Neural progenitor cell (in vitro differentiated cells): ENCODE data around the gene MTX1. TPM values are rescaled to one million over a fixed set of nuclear protein-coding genes. Genes with fewer than 3 reads are reported as not detected.

Experiments
- DNase-seq: peaks from one replicate; pipeline ENCODE4 v3.0.0-alpha.2; 2016; ENCODE audit warnings: low spot score
- H2AFZ ChIP-seq: fragments of 200-600 bp; sonication (generic); replicated peaks from 2 replicates; pipeline ENCODE4 v1.6.1; 2016; ENCODE audit warnings: antibody characterized with exemption
- H3F3A ChIP-seq: fragments of 200-600 bp; sonication (generic); 2 replicates; pipeline ENCODE4 v1.6.1; 2016; ENCODE audit warnings: antibody characterized with exemption, low read depth
- H3K27ac ChIP-seq: fragments of 200-600 bp; sonication (generic); 2 replicates; pipeline ENCODE4 v1.5.1; 2016; ENCODE audit warnings: mild to moderate bottlenecking
- H3K27me3 ChIP-seq: fragments of 200-600 bp; sonication (generic); 2 replicates; pipeline ENCODE4 v1.6.1; 2016; ENCODE audit warnings: mild to moderate bottlenecking, moderate library complexity
- H3K36me3 ChIP-seq: fragments of 200-600 bp; sonication (generic); 2 replicates; pipeline ENCODE4 v1.5.1; 2016
- H3K4me1 ChIP-seq: fragments of 200-600 bp; sonication (generic); 2 replicates; pipeline ENCODE4 v1.6.1; 2016; ENCODE audit warnings: mixed run types
- H3K4me2 ChIP-seq: fragments of 200-600 bp; sonication (generic); 2 replicates; pipeline ENCODE4 v1.6.1; 2016
- H3K4me3 ChIP-seq: fragments of 200-600 bp; sonication (generic); 2 replicates; pipeline ENCODE4 v1.5.1; 2016
- H3K79me2 ChIP-seq: fragments of 200-600 bp; sonication (generic); 2 replicates; pipeline ENCODE4 v1.6.1; 2016; ENCODE audit warnings: low read depth
- H3K9ac ChIP-seq: fragments of 200-600 bp; sonication (generic); 2 replicates; pipeline ENCODE4 v1.6.1; 2016
- H3K9me3 ChIP-seq: fragments of 200-600 bp; sonication (generic); 2 replicates; pipeline ENCODE4 v1.5.1; 2016; ENCODE audit warnings: low read depth
- H4K20me1 ChIP-seq: fragments of 200-600 bp; sonication (generic); 2 replicates; pipeline ENCODE4 v1.6.1; 2016; ENCODE audit warnings: low read depth
- H3K27ac Mint-ChIP-seq: 3 replicates; pipeline ENCODE4 v1.8.0; 2021; ENCODE audit warnings: mixed read lengths
- H3K27me3 Mint-ChIP-seq: 2 replicates; pipeline ENCODE4 v1.8.0; 2022; ENCODE audit warnings: low read depth, mild to moderate bottlenecking, inconsistent platforms, moderate library complexity, mixed read lengths; ENCODE audit not compliant: insufficient read depth
- H3K36me3 Mint-ChIP-seq: 3 replicates; pipeline ENCODE4 v1.8.0; 2021; ENCODE audit warnings: mixed read lengths
- H3K4me1 Mint-ChIP-seq: 3 replicates; pipeline ENCODE4 v1.8.0; 2021; ENCODE audit warnings: mixed read lengths
- H3K4me3 Mint-ChIP-seq: 3 replicates; pipeline ENCODE4 v1.8.0; 2021; ENCODE audit warnings: mild to moderate bottlenecking, moderate library complexity, mixed read lengths
- H3K9me3 Mint-ChIP-seq: 3 replicates; pipeline ENCODE4 v1.8.0; 2020; ENCODE audit warnings: mixed read lengths
- EZH2 ChIP-seq: fragments of 200-600 bp; sonication (generic); IDR thresholded peaks from 2 replicates; pipeline ENCODE4 v1.6.1; 2017; ENCODE audit warnings: antibody characterized with exemption, mild to moderate bottlenecking, moderate library complexity
- EZH2phosphoT487 ChIP-seq: fragments of 200-600 bp; sonication (generic); IDR thresholded peaks from 2 replicates; pipeline ENCODE4 v1.6.1; 2017; ENCODE audit warnings: antibody characterized with exemption
- total RNA-seq: library from RNA; depleted of rRNA; stranded (reverse); fragments of >200 nt; gene quantifications from 2 replicates; pipeline ENCODE4 v1.2.3, GENCODE V29; 2015; ENCODE audit warnings: low replicate concordance
- TF ChIP-seq, protein P1 (sequence below): fragments of 200-600 bp; sonication (generic); IDR thresholded peaks from 2 replicates; pipeline ENCODE4 v1.5.1; 2017; ENCODE audit warnings: antibody characterized with exemption, mild to moderate bottlenecking

The MTX1 gene
- total RNA-seq, 1 donor from 2014 or later = 25.6 TPM

DNA sequence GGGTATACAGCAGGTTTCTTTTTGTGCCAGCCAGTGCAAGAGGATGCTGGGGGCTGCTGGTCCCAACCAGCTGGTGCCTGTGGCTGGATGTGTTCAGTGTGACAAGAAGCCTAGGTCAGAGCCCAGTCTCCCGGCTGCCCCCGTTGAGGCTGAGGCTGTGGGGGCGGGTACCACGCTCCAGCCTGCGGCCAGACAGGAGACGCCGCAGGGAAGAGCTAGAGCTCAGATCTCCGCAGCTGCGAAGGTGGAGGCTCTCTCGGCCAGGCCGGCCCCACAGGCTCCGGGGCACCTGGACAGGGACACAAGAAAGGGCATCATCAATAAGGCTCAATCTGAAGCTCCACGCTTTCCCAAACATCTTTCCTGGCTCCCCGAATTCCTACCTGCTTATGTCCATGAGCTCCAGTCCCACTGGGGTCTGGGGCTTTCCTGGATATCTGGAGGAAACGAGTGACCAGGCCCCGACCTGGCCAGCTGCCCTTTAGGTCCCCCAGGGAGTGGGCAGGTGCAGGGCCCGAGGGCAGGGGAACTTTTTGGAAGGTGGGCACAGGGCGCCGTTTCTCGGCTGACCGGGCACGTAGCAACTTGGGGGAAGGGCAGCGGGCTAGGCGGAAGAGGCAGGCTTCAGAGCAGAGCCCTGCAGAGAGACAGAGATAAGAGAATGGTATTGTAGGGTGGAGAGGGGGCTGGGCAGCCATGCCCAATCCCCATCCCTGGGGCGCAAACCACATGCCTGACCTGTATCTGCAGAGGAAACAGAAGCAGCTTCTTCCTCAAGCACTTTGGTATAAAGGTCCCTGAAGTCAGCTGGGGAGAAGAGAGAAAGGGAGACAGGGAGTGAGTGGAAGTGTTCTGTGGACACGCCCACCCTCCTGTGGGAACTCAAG is 39.4 kb downstream of the MTX1 start:
- TF ChIP-seq, protein P1, sequence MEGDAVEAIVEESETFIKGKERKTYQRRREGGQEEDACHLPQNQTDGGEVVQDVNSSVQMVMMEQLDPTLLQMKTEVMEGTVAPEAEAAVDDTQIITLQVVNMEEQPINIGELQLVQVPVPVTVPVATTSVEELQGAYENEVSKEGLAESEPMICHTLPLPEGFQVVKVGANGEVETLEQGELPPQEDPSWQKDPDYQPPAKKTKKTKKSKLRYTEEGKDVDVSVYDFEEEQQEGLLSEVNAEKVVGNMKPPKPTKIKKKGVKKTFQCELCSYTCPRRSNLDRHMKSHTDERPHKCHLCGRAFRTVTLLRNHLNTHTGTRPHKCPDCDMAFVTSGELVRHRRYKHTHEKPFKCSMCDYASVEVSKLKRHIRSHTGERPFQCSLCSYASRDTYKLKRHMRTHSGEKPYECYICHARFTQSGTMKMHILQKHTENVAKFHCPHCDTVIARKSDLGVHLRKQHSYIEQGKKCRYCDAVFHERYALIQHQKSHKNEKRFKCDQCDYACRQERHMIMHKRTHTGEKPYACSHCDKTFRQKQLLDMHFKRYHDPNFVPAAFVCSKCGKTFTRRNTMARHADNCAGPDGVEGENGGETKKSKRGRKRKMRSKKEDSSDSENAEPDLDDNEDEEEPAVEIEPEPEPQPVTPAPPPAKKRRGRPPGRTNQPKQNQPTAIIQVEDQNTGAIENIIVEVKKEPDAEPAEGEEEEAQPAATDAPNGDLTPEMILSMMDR = no peak
- TF ChIP-seq EZH2 (no peak), EZH2phosphoT487 (no peak)
- Histone ChIP-seq H3K27me3 (no peaks in the 10 kb centered on the region), H3K36me3 (no peaks in the 10 kb centered on the region), H3K79me2 (no peaks in the 10 kb centered on the region), H3K4me2 (no peak overlapping the region), H3K9me3 (no peaks in the 10 kb centered on the region), H4K20me1 (no peaks in the 10 kb centered on the region), H2AFZ (no peak overlapping the region), H3F3A (peaks cover 49% of the 10 kb centered on the region), H3K27ac (no peak overlapping the region), H3K4me1 (peaks cover 14% of the 10 kb centered on the region), H3K9ac (no peak overlapping the region), H3K4me3 (no peak overlapping the region)
- DNase-seq = no peak
- peaks cover 9% of the 10 kb centered on the region for H3K27me3 Mint-ChIP-seq
- peaks cover 2% of the 10 kb centered on the region for H3K9me3 Mint-ChIP-seq
- H3K27ac Mint-ChIP-seq = no peak overlapping the region
- H3K36me3 Mint-ChIP-seq = peaks cover 11% of the 10 kb centered on the region
- peaks cover 36% of the 10 kb centered on the region for H3K4me1 Mint-ChIP-seq
- H3K4me3 Mint-ChIP-seq = no peak overlapping the region

DNA sequence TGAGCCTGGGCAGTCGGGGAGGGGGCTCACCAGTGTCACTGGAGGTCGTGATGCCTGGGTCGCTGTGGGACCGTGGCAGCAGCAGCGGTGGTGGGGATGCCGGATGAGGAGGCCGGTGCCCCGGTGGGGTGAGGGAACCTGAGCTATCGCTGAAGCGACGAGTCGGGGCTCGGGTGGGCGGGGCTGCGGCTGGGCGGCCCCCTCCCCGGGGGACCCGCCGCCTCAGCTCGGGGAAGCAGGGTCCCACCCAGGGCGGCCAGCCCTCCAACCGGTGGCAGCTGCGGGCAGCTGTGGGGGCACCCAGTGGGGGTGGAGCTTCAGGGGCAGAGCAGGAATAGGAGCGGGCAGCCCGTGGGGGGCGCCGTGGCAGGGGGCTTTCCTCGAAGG is 41.7 kb downstream of the MTX1 start:
- TF ChIP-seq EZH2 = no peak
- TF ChIP-seq EZH2phosphoT487 = no peak
- TF ChIP-seq, protein P1 = no peak
- Histone ChIP-seq H3K4me1 (peaks cover 22% of the 10 kb centered on the region), H3K27ac (no peak overlapping the region), H2AFZ (peak overlapping the region; percentile 50), H3K9ac (no peak overlapping the region), H3K4me3 (peak overlapping the region; percentile 47), H4K20me1 (no peaks in the 10 kb centered on the region), H3K4me2 (peak overlapping the region; percentile 74), H3K9me3 (no peaks in the 10 kb centered on the region), H3K36me3 (no peaks in the 10 kb centered on the region), H3K27me3 (no peaks in the 10 kb centered on the region), H3K79me2 (peaks cover 11% of the 10 kb centered on the region), H3F3A (peaks cover 34% of the 10 kb centered on the region)
- Mint-ChIP-seq H3K36me3 (peaks cover 11% of the 10 kb centered on the region), H3K4me3 (no peak overlapping the region), H3K27me3 (peaks cover 10% of the 10 kb centered on the region), H3K27ac (no peak overlapping the region), H3K9me3 (no peaks in the 10 kb centered on the region), H3K4me1 (peaks cover 36% of the 10 kb centered on the region)
- DNase-seq = no peak

DNA sequence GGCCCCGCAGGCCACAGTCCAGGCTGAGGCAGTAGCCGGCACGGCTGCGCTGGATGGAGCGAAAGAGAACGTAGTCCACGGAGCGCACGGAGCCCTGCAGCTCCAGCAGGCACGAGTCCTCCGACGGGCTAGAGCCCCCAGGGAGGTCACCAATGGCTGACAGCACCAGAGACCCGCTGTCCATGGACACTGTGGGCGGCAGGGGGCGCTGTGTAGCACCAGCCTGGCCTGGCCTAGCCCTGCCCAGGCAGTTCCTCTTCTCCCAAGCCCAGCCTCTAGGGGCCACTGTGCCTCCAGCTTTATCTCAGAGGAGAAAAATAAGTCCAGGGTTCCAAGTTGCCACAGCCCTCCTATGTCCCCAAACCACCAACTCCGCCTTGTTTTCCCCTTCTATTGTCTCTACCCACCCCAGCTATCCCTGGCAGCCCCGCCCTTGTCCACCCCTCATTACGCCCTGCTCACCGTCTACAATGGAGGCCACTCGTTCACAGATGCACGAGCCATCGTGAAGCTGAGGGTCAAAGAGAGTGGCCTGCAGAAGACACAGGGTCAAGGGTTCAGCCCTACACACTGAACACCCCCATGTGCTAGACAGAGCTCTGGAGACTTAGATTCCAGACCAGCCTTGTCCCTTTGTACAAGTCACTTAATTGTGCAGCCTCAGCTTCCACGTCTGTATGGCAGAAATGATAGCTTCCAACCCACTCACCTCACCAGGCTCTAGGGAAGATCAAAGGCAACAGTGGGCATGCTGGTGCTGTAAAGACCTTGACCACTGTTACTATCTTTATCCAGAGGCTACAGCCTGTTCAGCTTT is 42.3 kb downstream of the MTX1 start:
- no peaks in the 10 kb centered on the region for H3K36me3 ChIP-seq
- H3K9me3 Mint-ChIP-seq = no peaks in the 10 kb centered on the region
- H3F3A ChIP-seq = peaks cover 32% of the 10 kb centered on the region
- peak overlapping the region; percentile 48 for H3K4me3 Mint-ChIP-seq
- peak overlapping the region; percentile 50 for H2AFZ ChIP-seq
- H3K36me3 Mint-ChIP-seq = peaks cover 10% of the 10 kb centered on the region
- peak overlapping the region; percentile 14 for H3K27ac Mint-ChIP-seq
- no peaks in the 10 kb centered on the region for H3K27me3 ChIP-seq
- H4K20me1 ChIP-seq = no peaks in the 10 kb centered on the region
- H3K4me1 ChIP-seq = peaks cover 19% of the 10 kb centered on the region
- TF ChIP-seq EZH2 = no peak
- TF ChIP-seq, protein P1 = peak; percentile 99
- no peak overlapping the region for H3K9ac ChIP-seq
- peaks cover 11% of the 10 kb centered on the region for H3K79me2 ChIP-seq
- H3K27me3 Mint-ChIP-seq = peaks cover 10% of the 10 kb centered on the region
- peak; percentile 98 for DNase-seq
- H3K4me3 ChIP-seq = peak overlapping the region; percentile 47
- H3K4me2 ChIP-seq = peak overlapping the region; percentile 74
- H3K27ac ChIP-seq = no peak overlapping the region
- H3K9me3 ChIP-seq = no peaks in the 10 kb centered on the region
- peaks cover 32% of the 10 kb centered on the region for H3K4me1 Mint-ChIP-seq
